Muscle layer of duodenum (tissue), 2 donors: ENCODE results near the gene IL17A.
"Not testable (repeated sequence)": the region's sequence is repeated elsewhere in the genome, so short reads cannot be mapped to it uniquely, and the experiment has no call there.

ENCODE experiments used
- H3K27ac ChIP-seq: one replicate; pipeline ENCODE4 v1.7.0; 2013; ENCODE audit warnings: mild to moderate bottlenecking, low read length
- H3K27me3 ChIP-seq: one replicate; pipeline ENCODE4 v1.7.0; 2013; ENCODE audit warnings: low read depth, mild to moderate bottlenecking, control low read depth, low read length
- H3K36me3 ChIP-seq, 2 donors: one replicate each; pipeline ENCODE4 v1.7.0; 2013; ENCODE audit warnings: low read length in 2 of 2, control low read depth in 1 of 2, mild to moderate bottlenecking in 1 of 2; ENCODE audit not compliant: insufficient read depth in 2 of 2, control insufficient read depth in 1 of 2
- H3K4me1 ChIP-seq, 2 donors: one replicate each; pipeline ENCODE4 v1.7.0; 2013; ENCODE audit warnings: low read length in 2 of 2, mild to moderate bottlenecking in 2 of 2, control low read depth in 1 of 2, moderate library complexity in 1 of 2; ENCODE audit not compliant: insufficient read depth in 2 of 2, control insufficient read depth in 1 of 2
- H3K4me3 ChIP-seq, 2 donors: one replicate each; pipeline ENCODE4 v1.7.0; 2013; ENCODE audit warnings: low read length in 2 of 2, low read depth in 1 of 2, mild to moderate bottlenecking in 1 of 2
- H3K9me3 ChIP-seq, 2 donors: one replicate each; pipeline ENCODE4 v1.7.0; 2013; ENCODE audit warnings: low read length in 2 of 2, control low read depth in 1 of 2, mild to moderate bottlenecking in 1 of 2; ENCODE audit not compliant: control insufficient read depth in 1 of 2
- donor health status: healthy.

The IL17A gene

DNA sequence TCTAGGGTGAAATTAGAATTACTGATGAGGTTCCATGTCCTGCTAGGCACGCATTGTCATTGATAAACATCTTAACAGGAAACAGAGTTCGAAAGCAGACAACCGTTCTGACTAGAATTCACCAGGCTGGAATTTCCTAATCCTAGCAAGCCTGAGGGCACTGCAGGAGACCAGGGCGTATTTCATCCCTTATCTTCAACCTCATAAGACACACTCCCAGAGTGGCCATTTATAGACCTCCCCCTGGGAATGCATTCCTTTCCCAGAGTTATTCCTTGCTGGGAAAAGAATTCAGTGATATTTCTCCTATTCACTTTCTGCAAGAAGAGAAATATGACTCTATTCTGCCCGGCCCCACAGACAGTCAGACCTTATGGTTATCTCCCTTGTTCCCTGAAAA is 13.9 kb downstream of the IL17A start:
- H3K9me3 ChIP-seq, result peaks cover 4 to 11% of the 10 kb centered on the region in 2 donors
- not testable (repeated sequence) for H3K27me3 ChIP-seq, H3K4me1 ChIP-seq, H3K27ac ChIP-seq, H3K4me3 ChIP-seq, H3K36me3 ChIP-seq

DNA sequence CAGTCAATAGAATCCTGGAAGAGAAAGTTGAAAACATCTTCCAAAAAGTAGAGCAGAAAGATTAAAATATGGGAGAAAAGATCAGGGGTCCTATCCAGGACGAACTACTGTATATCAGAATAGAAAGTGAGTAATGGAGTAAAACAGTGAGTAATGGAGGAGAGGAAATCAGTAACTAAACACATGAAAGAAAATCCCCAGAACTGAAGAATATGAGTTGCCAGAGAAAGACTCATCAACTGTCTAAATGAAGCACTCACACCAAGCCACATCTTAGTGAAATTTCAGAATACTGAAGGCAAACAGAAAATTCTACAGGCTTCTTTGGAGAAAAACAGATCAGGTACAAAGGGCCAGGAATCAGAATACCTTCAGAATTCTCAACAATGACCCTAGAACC is 14.9 kb downstream of the IL17A start:
- Histone ChIP-seq H3K36me3 (no peaks in the 10 kb centered on the region), H3K27ac (no peak overlapping the region), H3K9me3 (peaks cover 4 to 11% of the 10 kb centered on the region in 2 donors), H3K4me1 (no peaks in the 10 kb centered on the region), H3K27me3 (no peaks in the 10 kb centered on the region), H3K4me3 (no peak overlapping the region)

DNA sequence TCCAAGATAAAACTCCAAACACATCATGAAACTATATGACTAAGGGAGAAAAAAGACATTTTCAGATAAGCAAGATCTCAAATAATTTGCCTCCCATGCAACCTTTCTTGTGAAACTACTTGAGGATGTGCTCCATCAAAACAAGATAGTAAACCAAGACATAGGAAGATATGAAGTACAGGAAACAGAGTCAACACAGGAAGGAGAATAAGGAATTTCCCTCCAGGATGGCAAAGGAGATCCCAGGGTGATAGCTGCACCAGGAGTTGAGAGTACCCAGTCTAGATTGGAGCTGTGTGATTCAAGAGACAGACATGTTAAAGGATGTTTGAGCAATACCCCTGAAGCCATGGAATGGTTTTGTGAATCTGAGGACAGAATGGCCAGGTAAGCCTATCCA is 15.3 kb downstream of the IL17A start:
- Histone ChIP-seq H3K9me3 (peaks cover 4 to 11% of the 10 kb centered on the region in 2 donors), H3K36me3 (no peaks in the 10 kb centered on the region), H3K27me3 (no peaks in the 10 kb centered on the region), H3K27ac (no peak overlapping the region), H3K4me1 (no peaks in the 10 kb centered on the region), H3K4me3 (no peak overlapping the region)

DNA sequence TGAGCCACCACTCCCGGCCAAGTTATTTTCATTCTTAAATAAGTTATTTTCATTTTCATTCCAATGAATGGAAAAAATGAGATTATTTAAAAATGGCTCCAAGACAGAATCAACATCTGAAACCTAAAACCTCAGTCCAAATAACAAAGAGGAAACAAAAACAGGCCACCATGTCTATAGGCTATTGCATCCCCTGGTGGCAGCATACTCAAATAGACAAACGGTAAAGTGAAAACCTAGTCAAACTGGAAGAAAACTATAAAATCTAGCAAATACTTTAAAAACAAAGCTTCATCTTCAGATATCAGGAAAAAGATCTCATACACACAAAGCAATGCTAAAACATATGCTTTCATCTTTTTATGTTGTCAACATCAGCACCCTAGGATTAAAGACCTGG is 20.9 kb downstream of the IL17A start:
- Histone ChIP-seq H3K27me3 (no peaks in the 10 kb centered on the region), H3K4me1 (no peaks in the 10 kb centered on the region), H3K27ac (no peak overlapping the region), H3K4me3 (no peak overlapping the region), H3K9me3 (no peaks in the 10 kb centered on the region), H3K36me3 (no peaks in the 10 kb centered on the region)

DNA sequence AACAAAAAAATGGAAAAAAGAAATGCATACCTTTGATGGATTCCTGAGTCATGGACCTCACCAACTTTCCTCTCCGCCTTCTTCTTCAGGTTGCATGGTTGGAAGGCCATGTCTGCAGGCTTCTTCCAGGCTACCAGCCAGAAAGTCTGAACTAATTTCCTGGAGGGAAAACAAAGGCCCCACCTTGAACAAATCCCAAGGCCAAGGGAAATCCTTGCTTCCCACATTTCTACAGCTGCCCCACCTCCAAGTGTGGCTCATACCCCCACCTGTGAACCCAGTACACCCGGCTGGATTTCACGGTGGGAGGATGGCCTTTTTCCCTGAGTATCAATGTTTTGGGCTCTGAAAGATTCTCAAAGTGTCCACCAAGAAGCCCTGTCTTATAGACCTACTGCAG is 22.4 kb downstream of the IL17A start:
- Histone ChIP-seq H3K27me3 (no peaks in the 10 kb centered on the region), H3K27ac (no peak overlapping the region), H3K9me3 (no peaks in the 10 kb centered on the region)

DNA sequence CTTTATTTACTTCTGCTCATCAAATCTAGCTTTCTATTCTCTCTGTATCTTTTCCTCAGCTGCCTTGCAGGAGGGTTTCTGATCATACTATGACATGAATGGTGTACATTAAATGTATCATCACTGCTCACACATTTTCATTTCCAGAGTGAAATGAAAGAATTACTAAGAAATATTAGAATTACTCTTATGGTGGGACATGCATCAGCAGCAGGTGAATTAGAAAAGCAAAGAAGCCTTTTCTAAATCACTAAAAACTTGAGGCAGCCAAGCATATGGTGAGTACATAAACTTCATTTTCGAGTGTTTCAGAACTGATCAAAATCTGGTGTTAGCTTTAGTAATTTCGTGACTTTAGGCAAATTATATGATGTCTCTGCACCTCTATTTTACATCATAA is 23.6 kb downstream of the IL17A start:
- Histone ChIP-seq H3K9me3 (no peaks in the 10 kb centered on the region), H3K4me1 (no peaks in the 10 kb centered on the region), H3K4me3 (no peak overlapping the region), H3K36me3 (no peaks in the 10 kb centered on the region), H3K27me3 (no peaks in the 10 kb centered on the region), H3K27ac (no peak overlapping the region)

More for the DNA sequence above, 22.4 kb downstream of the IL17A start:
- no peaks in the 10 kb centered on the region for H3K4me1 ChIP-seq
- no peaks in the 10 kb centered on the region for H3K36me3 ChIP-seq
- no peak overlapping the region for H3K4me3 ChIP-seq

DNA sequence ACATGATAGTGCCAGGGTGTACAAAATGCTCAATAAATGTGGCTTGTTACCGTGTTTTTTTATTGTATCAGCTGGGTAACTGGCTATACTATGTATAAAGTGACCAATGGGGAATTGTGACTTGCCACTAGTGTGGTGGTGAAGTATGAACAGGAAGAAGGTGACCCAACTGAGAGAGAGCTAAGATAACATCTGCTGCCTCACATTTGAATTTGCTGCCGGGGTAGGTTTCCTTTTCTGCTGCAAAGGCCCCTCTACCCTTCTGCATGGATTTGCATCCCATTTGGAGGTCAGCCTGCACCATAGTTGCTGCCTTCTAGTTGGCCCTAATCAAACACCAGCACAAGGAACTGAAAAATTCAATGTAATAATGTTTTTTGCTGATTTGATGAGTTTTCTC is 24.1 kb downstream of the IL17A start:
- no peaks in the 10 kb centered on the region for H3K9me3 ChIP-seq
- no peak overlapping the region for H3K4me3 ChIP-seq
- no peaks in the 10 kb centered on the region for H3K36me3 ChIP-seq
- H3K27me3 ChIP-seq, result no peaks in the 10 kb centered on the region
- no peaks in the 10 kb centered on the region for H3K4me1 ChIP-seq
- H3K27ac ChIP-seq, result no peak overlapping the region

DNA sequence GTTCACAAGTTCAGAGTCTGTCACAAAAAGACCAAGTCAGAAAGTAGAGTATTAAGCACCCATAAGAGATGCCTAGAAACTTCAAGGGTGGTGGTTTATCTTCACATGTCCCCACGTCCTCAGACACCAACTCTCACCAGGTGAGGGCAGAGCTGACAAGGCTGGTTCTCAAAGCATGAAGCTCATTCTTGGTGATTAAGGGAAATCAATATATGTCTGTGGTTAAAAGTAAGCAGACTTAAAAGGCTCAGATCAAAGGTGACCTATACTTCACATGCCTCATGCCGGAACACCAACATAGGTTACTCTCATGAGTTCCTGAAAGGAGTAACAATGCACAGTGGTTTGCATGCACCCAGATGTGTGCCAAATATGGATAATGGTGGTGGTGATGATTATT is 27.0 kb downstream of the IL17A start:
- H3K9me3 ChIP-seq, result no peaks in the 10 kb centered on the region
- H3K4me1 ChIP-seq, result no peaks in the 10 kb centered on the region
- H3K27ac ChIP-seq, result no peak overlapping the region
- no peaks in the 10 kb centered on the region for H3K36me3 ChIP-seq
- no peak overlapping the region for H3K4me3 ChIP-seq
- H3K27me3 ChIP-seq, result no peaks in the 10 kb centered on the region

DNA sequence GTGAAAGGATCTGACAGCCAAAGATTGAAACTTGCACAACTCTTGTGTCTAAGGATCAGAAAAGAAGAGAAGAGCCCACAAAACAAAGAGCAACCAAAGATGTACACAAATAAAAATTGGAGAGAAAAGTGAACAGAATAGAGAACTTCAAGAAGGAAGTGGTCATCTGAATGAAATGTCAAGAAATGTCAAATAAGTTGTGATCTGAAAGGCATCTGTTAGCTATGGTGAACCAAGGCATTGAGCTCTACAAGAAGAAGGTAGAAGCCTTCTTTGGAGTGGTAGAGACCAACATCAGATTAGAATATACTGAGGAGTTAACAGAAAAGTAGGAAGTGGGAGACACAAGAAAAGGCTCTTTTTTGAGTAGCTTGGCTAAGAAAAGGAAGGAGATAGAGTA is 29.6 kb downstream of the IL17A start:
- Histone ChIP-seq H3K4me1 (no peaks in the 10 kb centered on the region), H3K36me3 (no peaks in the 10 kb centered on the region), H3K27ac (no peak overlapping the region), H3K27me3 (no peaks in the 10 kb centered on the region), H3K4me3 (no peak overlapping the region), H3K9me3 (no peaks in the 10 kb centered on the region)

DNA sequence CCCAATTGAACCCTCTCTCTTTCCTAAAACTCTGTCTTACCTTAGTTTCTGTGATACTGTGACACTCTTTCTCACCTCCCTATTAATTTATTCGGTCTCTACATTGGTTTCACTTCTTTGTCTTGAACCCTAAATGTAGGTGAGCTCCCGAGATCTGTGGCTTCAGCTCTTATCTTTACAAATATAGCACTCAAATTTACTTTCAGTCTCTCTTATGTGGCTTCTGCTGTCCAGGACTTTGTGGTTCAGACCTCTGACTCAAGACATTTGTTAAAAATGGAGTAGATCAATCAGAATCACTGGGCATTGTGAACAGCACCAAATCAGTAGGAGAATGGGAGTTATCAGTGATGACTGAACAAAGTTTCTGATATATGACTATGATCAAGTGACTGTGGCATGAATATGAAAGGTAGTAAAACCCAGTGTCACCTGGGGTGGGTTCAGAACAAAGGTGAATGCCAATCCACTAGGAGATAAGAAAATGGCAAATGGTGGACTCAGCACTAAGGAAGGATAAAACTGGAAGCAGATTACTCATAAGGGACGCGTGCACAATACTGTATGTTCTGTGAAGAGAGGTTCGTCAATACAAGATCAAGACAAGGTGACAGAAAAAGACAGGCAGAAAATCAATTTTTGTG is 30.9 kb downstream of the IL17A start:
- Histone ChIP-seq H3K4me3 (no peak overlapping the region), H3K4me1 (no peaks in the 10 kb centered on the region), H3K36me3 (no peaks in the 10 kb centered on the region), H3K27ac (no peak overlapping the region), H3K27me3 (no peaks in the 10 kb centered on the region), H3K9me3 (no peaks in the 10 kb centered on the region)

DNA sequence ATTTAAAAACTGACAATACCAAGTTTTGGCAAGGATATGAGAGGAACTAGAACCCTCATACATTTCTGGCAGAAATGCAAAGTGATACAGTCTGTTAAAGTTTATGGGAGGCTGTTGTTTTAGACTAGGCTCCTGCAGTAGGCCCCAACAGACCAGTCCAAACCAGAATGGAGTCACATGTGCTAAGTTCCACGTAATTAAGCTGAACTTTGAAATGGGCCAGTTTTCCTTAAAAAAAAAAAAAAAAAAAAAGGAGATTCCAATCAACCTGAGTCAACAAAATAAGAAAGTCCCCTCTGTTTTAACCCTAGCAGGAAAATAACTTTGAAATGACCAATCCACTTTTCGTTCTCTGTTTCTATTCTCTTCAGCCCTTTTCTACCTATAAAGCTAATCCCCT is 31.6 kb downstream of the IL17A start:
- Histone ChIP-seq H3K9me3 (no peaks in the 10 kb centered on the region), H3K4me3 (no peak overlapping the region), H3K4me1 (no peaks in the 10 kb centered on the region), H3K27ac (no peak overlapping the region), H3K36me3 (no peaks in the 10 kb centered on the region), H3K27me3 (no peaks in the 10 kb centered on the region)

DNA sequence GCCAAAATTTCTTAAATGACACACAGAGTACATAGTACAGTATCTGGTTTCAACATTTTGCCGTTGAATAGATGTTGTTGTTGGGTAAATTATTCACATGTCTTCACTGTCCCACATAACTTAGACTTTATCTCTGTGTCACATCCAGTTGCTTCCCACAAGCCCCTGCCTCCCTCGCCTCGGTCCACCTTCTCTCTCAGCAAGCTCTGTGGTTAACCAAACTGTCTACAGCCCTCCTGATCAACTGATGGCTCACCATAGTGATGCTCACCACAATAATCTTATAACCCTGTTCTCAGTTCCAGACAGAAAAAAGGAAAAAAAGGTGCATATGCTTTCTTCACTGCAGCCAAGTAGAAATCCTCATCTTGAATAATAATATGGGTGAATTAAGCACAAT is 35.1 kb downstream of the IL17A start:
- no peaks in the 10 kb centered on the region for H3K36me3 ChIP-seq

More for the DNA sequence above, 35.1 kb downstream of the IL17A start:
- no peaks in the 10 kb centered on the region for H3K4me1 ChIP-seq
- H3K27ac ChIP-seq, result no peak overlapping the region
- H3K9me3 ChIP-seq, result no peaks in the 10 kb centered on the region
- no peaks in the 10 kb centered on the region for H3K27me3 ChIP-seq
- H3K4me3 ChIP-seq, result no peak overlapping the region
